NOMO-1 (cell line): ENCODE measurements around the gene PELO.
"Not testable (repeated sequence)": the region's sequence is repeated elsewhere in the genome, so short reads cannot be mapped to it uniquely, and the experiment has no call there.

Source experiments
- DNase-seq, 2 experiments: peaks; one replicate each; lab custom pipeline; 2025; ENCODE audit not compliant: unreplicated experiment in 2 of 2; lab: John Stamatoyannopoulos, UW

Gene PELO

GRCh38 chr5:52787600-52788504, at the start of gene PELO, which contains the start of gene ITGA1:
PELO (plus strand) TSS chr5:52787916; CDS start chr5:52800395, 12,479 bp downstream.
ITGA1 (plus strand) TSS chr5:52787916; CDS start chr5:52788354, 438 bp downstream.
- DNase-seq = peak in 1 of 2 experiments; percentile 18

GRCh38 chr5:52738095-52738506, 49.6 kb upstream of the PELO start:
- DNase-seq = no peak

GRCh38 chr5:52740007-52740406, 47.7 kb upstream of the PELO start:
- no peak for DNase-seq

GRCh38 chr5:52743012-52743411, 44.7 kb upstream of the PELO start:
- DNase-seq = no peak

- DNase-seq = no peak
These were observed 44.2 kb upstream of the PELO start for GRCh38 chr5:52743529-52743928.

GRCh38 chr5:52743970-52744369, 43.7 kb upstream of the PELO start:
- DNase-seq = no peak

GRCh38 chr5:52744867-52745458, 42.8 kb upstream of the PELO start:
- not testable (repeated sequence) for DNase-seq

GRCh38 chr5:52746539-52746938, 41.2 kb upstream of the PELO start:
- DNase-seq = no peak

- DNase-seq = no peak
These were observed 39.1 kb upstream of the PELO start for GRCh38 chr5:52748590-52748989.

GRCh38 chr5:52749666-52750065, 38.0 kb upstream of the PELO start:
- DNase-seq = no peak

- no peak for DNase-seq
These were observed 36.6 kb upstream of the PELO start for GRCh38 chr5:52751137-52751536.

GRCh38 chr5:52754051-52754450, 33.7 kb upstream of the PELO start:
- no peak for DNase-seq

- DNase-seq = no peak
These were observed 30.2 kb upstream of the PELO start for GRCh38 chr5:52757527-52757926.

GRCh38 chr5:52758014-52758413, 29.7 kb upstream of the PELO start:
- DNase-seq = no peak

- peak in 1 of 2 experiments; percentile 6 for DNase-seq
These were observed 28.4 kb upstream of the PELO start for GRCh38 chr5:52759331-52759730.

- DNase-seq = peak in 1 of 2 experiments; percentile 19
These were observed 26.9 kb upstream of the PELO start for GRCh38 chr5:52760695-52761366.

- no peak for DNase-seq
These were observed 20.4 kb upstream of the PELO start for GRCh38 chr5:52767217-52767743.

- DNase-seq = no peak
These were observed 19.8 kb upstream of the PELO start for GRCh38 chr5:52767766-52768480.

- DNase-seq = no peak
These were observed 18.7 kb upstream of the PELO start for GRCh38 chr5:52769061-52769460.

GRCh38 chr5:52770287-52770939, 17.3 kb upstream of the PELO start:
- DNase-seq = no peak
